ENCODE results near the gene TRIM14.
"Not testable (repeated sequence)": the region's sequence is repeated elsewhere in the genome, so short reads cannot be mapped to it uniquely, and the experiment has no call there.

TRIM14 gene

GRCh38 chr9:98081477-98082219 is 37.4 kb downstream of the TRIM14 start:
- no peak for DNase-seq

- DNase-seq = no peak
These were observed 38.2 kb downstream of the TRIM14 start for GRCh38 chr9:98080780-98081179.

GRCh38 chr9:98080326-98080725 is 38.7 kb downstream of the TRIM14 start:
- DNase-seq = no peak

- no peak for DNase-seq
These were observed 40.1 kb downstream of the TRIM14 start for GRCh38 chr9:98078895-98079294.

- not testable (repeated sequence) for DNase-seq
These were observed 42.5 kb downstream of the TRIM14 start for GRCh38 chr9:98076514-98076890.

- DNase-seq = no peak
These were observed 43.7 kb downstream of the TRIM14 start for GRCh38 chr9:98075332-98075805.

GRCh38 chr9:98074115-98074990 is 44.7 kb downstream of the TRIM14 start:
- DNase-seq = peak; percentile 26

- no peak for DNase-seq
These were observed 47.3 kb downstream of the TRIM14 start for GRCh38 chr9:98071737-98072136.

- no peak for DNase-seq
These were observed 48.3 kb downstream of the TRIM14 start for GRCh38 chr9:98070704-98071103.

- DNase-seq = no peak
These were observed 49.5 kb downstream of the TRIM14 start for GRCh38 chr9:98069551-98069950.

GRCh38 chr9:98067184-98067583 is 51.8 kb downstream of the TRIM14 start:
- DNase-seq = no peak

GRCh38 chr9:98066235-98066634 is 52.8 kb downstream of the TRIM14 start:
- no peak for DNase-seq

- DNase-seq = no peak
These were observed 54.2 kb downstream of the TRIM14 start for GRCh38 chr9:98064623-98065392.

- no peak for DNase-seq
These were observed 56.9 kb downstream of the TRIM14 start for GRCh38 chr9:98062161-98062560.

- DNase-seq = no peak
These were observed 61.8 kb downstream of the TRIM14 start for GRCh38 chr9:98057138-98057799.

GRCh38 chr9:98056269-98057137 is 62.5 kb downstream of the TRIM14 start, which contains the start of gene NANS:
NANS (plus strand) TSS chr9:98056732; CDS start chr9:98056809, 77 bp downstream.
- DNase-seq = peak; percentile 85

GRCh38 chr9:98054376-98054951 is 64.6 kb downstream of the TRIM14 start:
- DNase-seq = no peak

- no peak for DNase-seq
These were observed 68.7 kb downstream of the TRIM14 start for GRCh38 chr9:98050351-98050750.

GRCh38 chr9:98049288-98050072 is 69.5 kb downstream of the TRIM14 start:
- no peak for DNase-seq

- no peak for DNase-seq
These were observed 72.0 kb downstream of the TRIM14 start for GRCh38 chr9:98047002-98047401.

All from NCI-H1092 (cell line).